Mesodermal cell (in vitro differentiated cells): ENCODE data around the gene GRM8.
"Not testable (repeated sequence)": the region's sequence is repeated elsewhere in the genome, so short reads cannot be mapped to it uniquely, and the experiment has no call there.

Experiments
- H3K27ac ChIP-seq: 2 replicates; pipeline ENCODE4 v1.7.0; 2013; ENCODE audit warnings: mild to moderate bottlenecking, low read depth, low read length, moderate library complexity; ENCODE audit not compliant: severe bottlenecking
- H3K36me3 ChIP-seq: 2 replicates; pipeline ENCODE4 v1.7.1; 2013; ENCODE audit warnings: mild to moderate bottlenecking, low read length, moderate library complexity; ENCODE audit not compliant: control insufficient read depth, insufficient read depth
- H3K4me1 ChIP-seq: one replicate; pipeline ENCODE4 v1.7.1; 2013; ENCODE audit warnings: mild to moderate bottlenecking, low read length; ENCODE audit not compliant: insufficient read depth, control insufficient read depth, poor library complexity, severe bottlenecking
- H3K4me3 ChIP-seq: 2 replicates; pipeline ENCODE4 v1.7.0; 2013; ENCODE audit warnings: low read length, control low read depth, mild to moderate bottlenecking; ENCODE audit not compliant: insufficient read depth, poor library complexity, severe bottlenecking; ENCODE audit errors: extremely low read depth
- H3K9me3 ChIP-seq: 2 replicates; pipeline ENCODE4 v1.7.1; 2013; ENCODE audit warnings: mild to moderate bottlenecking, low read length, moderate library complexity; ENCODE audit not compliant: control insufficient read depth
- WGBS, 2 experiments: methylation state at CpG; one replicate each; pipeline ENCODE4 v1.1.5; 2013; ENCODE audit warnings: missing lambda C conversion rate in 2 of 2; ENCODE audit not compliant: insufficient coverage in 2 of 2; 5-methylcytosine and 5-hydroxymethylcytosine counted together

Gene GRM8

GRCh38 chr7:126685018-126685573 lies 567.6 kb downstream of the GRM8 start:
- peaks cover 6% of the 10 kb centered on the region for H3K9me3 ChIP-seq
- H3K27ac ChIP-seq = no peak overlapping the region
- H3K36me3 ChIP-seq = no peaks in the 10 kb centered on the region
- no peaks in the 10 kb centered on the region for H3K4me1 ChIP-seq
- 90 to 95% methylated on average over 5 to 8 of the region's 11 CpGs for WGBS, 2 experiments
- H3K4me3 ChIP-seq = no peak overlapping the region

GRCh38 chr7:126682176-126682575 lies 570.6 kb downstream of the GRM8 start:
- H3K36me3 ChIP-seq = no peaks in the 10 kb centered on the region
- H3K4me1 ChIP-seq = no peaks in the 10 kb centered on the region
- no peak overlapping the region for H3K27ac ChIP-seq
- H3K9me3 ChIP-seq = peaks cover 4% of the 10 kb centered on the region
- no peak overlapping the region for H3K4me3 ChIP-seq

- H3K36me3 ChIP-seq, H3K4me1 ChIP-seq, H3K27ac ChIP-seq, H3K9me3 ChIP-seq, H3K4me3 ChIP-seq: not testable (repeated sequence)
- 78% methylated on average over 1 of the region's 1 CpG; no CpG with 5 or more reads in 1 of the 2 experiments for WGBS, 2 experiments
These were observed 584.0 kb downstream of the GRM8 start for GRCh38 chr7:126668762-126669161.

- no peaks in the 10 kb centered on the region for H3K36me3 ChIP-seq
- no peak overlapping the region for H3K27ac ChIP-seq
- H3K4me1 ChIP-seq = no peaks in the 10 kb centered on the region
- no peaks in the 10 kb centered on the region for H3K9me3 ChIP-seq
- H3K4me3 ChIP-seq = no peak overlapping the region
- WGBS, 2 experiments = 89 to 100% methylated on average over 3 to 4 of the region's 5 CpGs
These were observed 584.4 kb downstream of the GRM8 start for GRCh38 chr7:126668367-126668752.

- Histone ChIP-seq H3K27ac (no peak overlapping the region), H3K9me3 (no peaks in the 10 kb centered on the region), H3K36me3 (no peaks in the 10 kb centered on the region), H3K4me1 (no peaks in the 10 kb centered on the region), H3K4me3 (no peak overlapping the region)
- 89 to 96% methylated on average over 11 to 13 of the region's 14 CpGs for WGBS, 2 experiments
These were observed 584.9 kb downstream of the GRM8 start for GRCh38 chr7:126667742-126668366.

- Histone ChIP-seq H3K36me3 (no peaks in the 10 kb centered on the region), H3K4me3 (no peak overlapping the region), H3K9me3 (no peaks in the 10 kb centered on the region), H3K4me1 (no peaks in the 10 kb centered on the region), H3K27ac (no peak overlapping the region)
- WGBS, 2 experiments = 90 to 96% methylated on average over 3 of the region's 4 CpGs
These were observed 589.9 kb downstream of the GRM8 start for GRCh38 chr7:126662856-126663255.

GRCh38 chr7:126659124-126659523 lies 593.6 kb downstream of the GRM8 start:
- Histone ChIP-seq H3K36me3 (no peaks in the 10 kb centered on the region), H3K4me1 (no peaks in the 10 kb centered on the region), H3K9me3 (no peaks in the 10 kb centered on the region), H3K27ac (no peak overlapping the region), H3K4me3 (no peak overlapping the region)
- no CpG with 5 or more reads among the region's 3 CpGs for WGBS, 2 experiments

- Histone ChIP-seq H3K9me3 (no peaks in the 10 kb centered on the region), H3K4me3 (no peak overlapping the region), H3K36me3 (no peaks in the 10 kb centered on the region), H3K4me1 (no peaks in the 10 kb centered on the region), H3K27ac (no peak overlapping the region)
- 95 to 100% methylated on average over 4 to 10 of the region's 16 CpGs for whole genome bisulfite sequencing, 2 experiments
These were observed 594.1 kb downstream of the GRM8 start for GRCh38 chr7:126658684-126659083.

- Histone ChIP-seq H3K36me3 (no peaks in the 10 kb centered on the region), H3K27ac (no peak overlapping the region), H3K9me3 (no peaks in the 10 kb centered on the region), H3K4me1 (no peaks in the 10 kb centered on the region), H3K4me3 (no peak overlapping the region)
- WGBS, 2 experiments = 96 to 100% methylated on average over 2 of the region's 6 CpGs
These were observed 595.0 kb downstream of the GRM8 start for GRCh38 chr7:126657599-126658358.

GRCh38 chr7:126657137-126657536 lies 595.6 kb downstream of the GRM8 start:
- no peaks in the 10 kb centered on the region for H3K4me1 ChIP-seq
- H3K27ac ChIP-seq = no peak overlapping the region
- H3K9me3 ChIP-seq = no peaks in the 10 kb centered on the region
- 80% methylated on average over 1 of the region's 3 CpGs; no CpG with 5 or more reads in 1 of the 2 experiments for WGBS, 2 experiments
- H3K4me3 ChIP-seq = no peak overlapping the region
- no peaks in the 10 kb centered on the region for H3K36me3 ChIP-seq

- H3K4me3 ChIP-seq = no peak overlapping the region
- H3K27ac ChIP-seq = no peak overlapping the region
- 63 to 80% methylated on average over 5 of the region's 6 CpGs for WGBS, 2 experiments
- no peaks in the 10 kb centered on the region for H3K36me3 ChIP-seq
- H3K4me1 ChIP-seq = no peaks in the 10 kb centered on the region
- H3K9me3 ChIP-seq = no peaks in the 10 kb centered on the region
These were observed 596.6 kb downstream of the GRM8 start for GRCh38 chr7:126656165-126656564.
